Central memory CD8-positive, alpha-beta T cell (primary cell): ENCODE results near the gene TMEM53.

ENCODE experiments used
- ATAC-seq: fragments of 150-1000 bp; cut with Tn5 transposase; replicated peaks from 2 replicates; pipeline ENCODE4 v1.10.0; 2022; ENCODE audit warnings: mild to moderate bottlenecking, moderate FRiP score, moderate number of reproducible peaks; ENCODE audit not compliant: poor library complexity, severe bottlenecking; ENCODE audit errors: extremely low read depth
- DNase-seq, 2 donors: peaks; one replicate each; pipeline ENCODE4 v3.0.0; 2021; ENCODE audit warnings: low spot score in 2 of 2
- H3K27ac Mint-ChIP-seq: one replicate; pipeline ENCODE4 v1.8.0; 2022; ENCODE audit warnings: low read depth, mild to moderate bottlenecking, moderate library complexity, mixed read lengths
- H3K27me3 Mint-ChIP-seq: one replicate; pipeline ENCODE4 v1.8.0; 2022; ENCODE audit warnings: mixed read lengths
- H3K36me3 Mint-ChIP-seq: one replicate; pipeline ENCODE4 v1.8.0; 2022; ENCODE audit warnings: mild to moderate bottlenecking, moderate library complexity, mixed read lengths; ENCODE audit not compliant: insufficient read depth
- H3K4me1 Mint-ChIP-seq: one replicate; pipeline ENCODE4 v1.8.0; 2022; ENCODE audit warnings: mixed read lengths
- H3K4me3 Mint-ChIP-seq: one replicate; pipeline ENCODE4 v1.8.0; 2022; ENCODE audit warnings: mild to moderate bottlenecking, moderate library complexity, mixed read lengths
- H3K9me3 Mint-ChIP-seq: one replicate; pipeline ENCODE4 v1.8.0; 2022; ENCODE audit warnings: mixed read lengths

The TMEM53 gene

GRCh38 chr1:44674113-44675000 lies at the start of gene TMEM53, which contains the start of gene ARMH1:
Gene TMEM53, minus strand, starts transcription at chr1:44674481. Its CDS starts 90 bp downstream, at chr1:44674391.
Gene ARMH1, plus strand, starts transcription at chr1:44674714. Its CDS starts 14,984 bp downstream, at chr1:44689698.
- peaks cover 9% of the 10 kb centered on the region for H3K4me1 Mint-ChIP-seq
- peak within 1 kb of the TSS; percentile 87 for H3K27ac Mint-ChIP-seq
- no peaks in the 10 kb centered on the region for H3K9me3 Mint-ChIP-seq
- H3K4me3 Mint-ChIP-seq: peak within 1 kb of the TSS; percentile 84
- H3K36me3 Mint-ChIP-seq: peaks cover 4% of the 10 kb centered on the region
- DNase-seq (peak; percentile 93 to 94), ATAC-seq (peak; percentile 96)
- no peaks in the 10 kb centered on the region for H3K27me3 Mint-ChIP-seq

- no peak for ATAC-seq
- Mint-ChIP-seq H3K27me3 (no peaks in the 10 kb centered on the region), H3K9me3 (no peaks in the 10 kb centered on the region), H3K27ac (peak overlapping the region; percentile 12), H3K36me3 (peaks cover 18% of the 10 kb centered on the region), H3K4me3 (peak overlapping the region; percentile 62), H3K4me1 (peaks cover 57% of the 10 kb centered on the region)
- DNase-seq: no peak
Observed at GRCh38 chr1:44723496-44724295, 49.4 kb upstream of the TMEM53 start.

DNA sequence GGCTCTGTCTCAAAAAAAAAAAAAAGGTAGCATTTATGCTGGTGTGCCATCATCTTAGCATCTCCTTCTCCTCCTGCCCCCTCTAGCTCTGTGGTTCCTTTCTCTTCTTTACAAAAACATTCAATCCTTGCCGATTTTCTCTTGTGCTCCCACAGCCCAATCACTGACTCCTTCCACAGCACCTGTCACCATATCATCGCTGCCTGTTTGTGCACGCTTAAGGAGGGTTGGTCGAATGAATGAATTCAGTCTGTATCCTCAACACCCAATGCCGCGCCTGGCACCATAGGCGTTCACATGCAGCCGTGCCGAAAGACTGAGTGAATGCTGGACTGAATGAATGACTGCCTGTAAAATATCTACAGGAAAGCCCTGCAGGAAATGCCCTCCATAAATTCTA lies 48.8 kb upstream of the TMEM53 start:
- ATAC-seq (no peak), DNase-seq (no peak)
- peaks cover 58% of the 10 kb centered on the region for H3K4me1 Mint-ChIP-seq
- H3K36me3 Mint-ChIP-seq: peaks cover 18% of the 10 kb centered on the region
- no peaks in the 10 kb centered on the region for H3K9me3 Mint-ChIP-seq
- H3K27me3 Mint-ChIP-seq: no peaks in the 10 kb centered on the region
- peak overlapping the region; percentile 62 for H3K4me3 Mint-ChIP-seq
- peak overlapping the region; percentile 12 for H3K27ac Mint-ChIP-seq

GRCh38 chr1:44721485-44722361 lies 47.4 kb upstream of the TMEM53 start:
- peak; percentile 94 for ATAC-seq
- H3K27me3 Mint-ChIP-seq: no peaks in the 10 kb centered on the region
- peaks cover 18% of the 10 kb centered on the region for H3K36me3 Mint-ChIP-seq
- no peaks in the 10 kb centered on the region for H3K9me3 Mint-ChIP-seq
- DNase-seq: peak; percentile 42 to 73
- H3K4me1 Mint-ChIP-seq: peaks cover 63% of the 10 kb centered on the region
- peak overlapping the region; percentile 98 for H3K27ac Mint-ChIP-seq
- H3K4me3 Mint-ChIP-seq: peak overlapping the region; percentile 48

DNA sequence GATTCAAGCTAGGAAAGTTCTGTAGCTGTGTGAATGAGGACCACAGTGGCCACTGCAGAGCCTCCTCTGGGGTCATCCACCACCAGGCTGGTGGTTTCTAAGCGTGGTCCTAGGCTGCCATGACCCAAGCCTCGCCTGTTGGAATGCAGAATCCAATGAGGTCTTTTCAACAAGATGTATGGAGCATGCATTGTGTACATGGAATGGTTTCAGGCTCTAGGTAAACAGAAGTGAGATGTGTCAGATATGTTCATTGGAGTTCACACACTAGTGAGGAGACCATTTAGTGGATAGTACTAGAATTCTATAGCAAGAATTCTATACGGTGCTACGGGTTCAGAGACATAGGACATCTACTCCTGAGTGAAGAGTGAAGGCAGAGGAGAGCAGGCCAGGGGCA lies 46.0 kb upstream of the TMEM53 start:
- DNase-seq: no peak
- peak overlapping the region; percentile 98 for H3K27ac Mint-ChIP-seq
- peaks cover 18% of the 10 kb centered on the region for H3K36me3 Mint-ChIP-seq
- H3K9me3 Mint-ChIP-seq: no peaks in the 10 kb centered on the region
- peaks cover 77% of the 10 kb centered on the region for H3K4me1 Mint-ChIP-seq
- H3K4me3 Mint-ChIP-seq: peak overlapping the region; percentile 48
- no peaks in the 10 kb centered on the region for H3K27me3 Mint-ChIP-seq
- ATAC-seq: no peak

DNA sequence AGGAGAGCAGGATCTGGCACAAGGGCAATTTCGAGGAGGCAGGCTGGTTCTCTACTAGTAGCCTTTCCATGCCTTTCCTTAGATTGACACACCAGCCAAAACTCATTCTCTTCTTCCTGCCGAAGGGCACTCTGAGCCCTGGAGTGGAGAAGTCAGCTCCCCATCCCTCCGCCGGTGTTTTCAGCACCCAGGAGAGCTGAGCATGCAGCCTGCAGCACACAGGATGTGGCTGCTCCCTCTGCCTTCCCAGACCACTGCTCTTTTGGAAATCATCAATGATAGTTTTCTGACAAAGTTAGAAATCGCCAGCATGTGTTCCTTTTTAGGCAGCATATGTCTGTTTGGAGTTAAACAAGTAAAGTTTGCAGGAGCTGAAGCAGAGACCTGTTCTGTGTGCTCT lies 45.0 kb upstream of the TMEM53 start:
- H3K4me3 Mint-ChIP-seq: no peak overlapping the region
- DNase-seq (no peak), ATAC-seq (no peak)
- peaks cover 15% of the 10 kb centered on the region for H3K36me3 Mint-ChIP-seq
- peaks cover 77% of the 10 kb centered on the region for H3K4me1 Mint-ChIP-seq
- H3K27me3 Mint-ChIP-seq: no peaks in the 10 kb centered on the region
- H3K27ac Mint-ChIP-seq: no peak overlapping the region
- no peaks in the 10 kb centered on the region for H3K9me3 Mint-ChIP-seq

GRCh38 chr1:44718091-44718490 lies 43.8 kb upstream of the TMEM53 start:
- no peak overlapping the region for H3K27ac Mint-ChIP-seq
- no peak for DNase-seq
- H3K4me1 Mint-ChIP-seq: peaks cover 68% of the 10 kb centered on the region
- H3K9me3 Mint-ChIP-seq: no peaks in the 10 kb centered on the region
- H3K4me3 Mint-ChIP-seq: no peak overlapping the region
- no peak for ATAC-seq
- H3K36me3 Mint-ChIP-seq: peaks cover 14% of the 10 kb centered on the region
- no peaks in the 10 kb centered on the region for H3K27me3 Mint-ChIP-seq

GRCh38 chr1:44717653-44718052 lies 43.4 kb upstream of the TMEM53 start:
- DNase-seq (no peak), ATAC-seq (no peak)
- no peaks in the 10 kb centered on the region for H3K27me3 Mint-ChIP-seq
- H3K9me3 Mint-ChIP-seq: no peaks in the 10 kb centered on the region
- no peak overlapping the region for H3K4me3 Mint-ChIP-seq
- peaks cover 12% of the 10 kb centered on the region for H3K36me3 Mint-ChIP-seq
- H3K27ac Mint-ChIP-seq: peak overlapping the region; percentile 52
- H3K4me1 Mint-ChIP-seq: peaks cover 64% of the 10 kb centered on the region

GRCh38 chr1:44717156-44717555 lies 42.9 kb upstream of the TMEM53 start:
- ATAC-seq (no peak), DNase-seq (no peak)
- H3K4me1 Mint-ChIP-seq: peaks cover 63% of the 10 kb centered on the region
- peak overlapping the region; percentile 52 for H3K27ac Mint-ChIP-seq
- no peaks in the 10 kb centered on the region for H3K27me3 Mint-ChIP-seq
- H3K9me3 Mint-ChIP-seq: no peaks in the 10 kb centered on the region
- no peak overlapping the region for H3K4me3 Mint-ChIP-seq
- peaks cover 12% of the 10 kb centered on the region for H3K36me3 Mint-ChIP-seq

GRCh38 chr1:44714944-44715571 lies 40.8 kb upstream of the TMEM53 start:
- peak; percentile 84 for ATAC-seq
- Mint-ChIP-seq H3K9me3 (no peaks in the 10 kb centered on the region), H3K27ac (no peak overlapping the region), H3K27me3 (no peaks in the 10 kb centered on the region), H3K4me1 (peaks cover 42% of the 10 kb centered on the region), H3K4me3 (peak overlapping the region; percentile 39), H3K36me3 (no peaks in the 10 kb centered on the region)
- DNase-seq: peak; percentile 52 to 65

DNA sequence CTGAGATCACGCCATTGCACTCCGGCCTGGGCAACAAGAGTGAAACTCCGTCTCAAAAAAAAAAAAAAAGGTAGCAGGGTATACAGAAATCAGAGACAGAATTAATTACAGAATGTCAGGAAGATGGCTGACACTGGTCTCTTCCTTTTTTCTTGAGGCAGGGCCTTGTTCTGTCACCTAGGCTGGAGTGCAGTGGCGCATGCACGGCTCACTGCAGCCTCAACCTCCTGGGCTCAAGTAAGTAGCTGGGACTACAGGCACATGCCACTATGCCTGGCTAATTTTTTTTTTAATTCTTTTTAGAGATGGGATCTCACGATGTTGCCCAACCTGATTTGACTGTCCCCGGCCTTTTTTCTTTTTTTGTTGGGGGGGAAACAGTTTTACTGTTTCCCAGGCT lies 40.3 kb upstream of the TMEM53 start:
- Mint-ChIP-seq H3K27me3 (no peaks in the 10 kb centered on the region), H3K4me1 (peaks cover 41% of the 10 kb centered on the region), H3K36me3 (no peaks in the 10 kb centered on the region), H3K4me3 (no peak overlapping the region), H3K27ac (no peak overlapping the region), H3K9me3 (no peaks in the 10 kb centered on the region)
- no peak for DNase-seq
- ATAC-seq: no peak
